Type B pancreatic cell (in vitro differentiated cells): ENCODE measurements around the gene ZDHHC1. TPM values are rescaled to one million over a fixed set of nuclear protein-coding genes. Genes with fewer than 3 reads are reported as not detected.
A peak's percentile ranks its signal among the peaks of the same experiment; 100 is the strongest.

Experiments used
- DNase-seq: peaks from one replicate; pipeline ENCODE4 v3.0.0; 2021; ENCODE audit warnings: mixed read lengths; ENCODE audit not compliant: unreplicated experiment; ENCODE audit errors: extremely low spot score
- H3K27ac Mint-ChIP-seq: 2 replicates; pipeline ENCODE4 v1.8.0; 2021; ENCODE audit warnings: mild to moderate bottlenecking, mixed read lengths
- H3K27me3 Mint-ChIP-seq: 2 replicates; pipeline ENCODE4 v1.8.0; 2021; ENCODE audit warnings: mixed read lengths
- H3K36me3 Mint-ChIP-seq: 2 replicates; pipeline ENCODE4 v1.8.0; 2021; ENCODE audit warnings: mixed read lengths
- H3K4me1 Mint-ChIP-seq: one replicate; pipeline ENCODE4 v1.8.0; 2021; ENCODE audit warnings: mixed read lengths; ENCODE audit not compliant: unreplicated experiment
- H3K4me3 Mint-ChIP-seq: 2 replicates; pipeline ENCODE4 v1.8.0; 2021; ENCODE audit warnings: mild to moderate bottlenecking, mixed read lengths
- H3K9me3 Mint-ChIP-seq: 2 replicates; pipeline ENCODE4 v1.8.0; 2021; ENCODE audit warnings: mixed read lengths
- total RNA-seq: library from RNA; stranded (reverse); gene quantifications from 2 replicates; pipeline ENCODE4 v1.2.1, GENCODE V29; 2021; ENCODE audit warnings: low replicate concordance
- TF ChIP-seq, protein P1 (sequence below): fragments of 200-600 bp; sonication (generic); conservative IDR thresholded peaks from 2 replicates; pipeline ENCODE4 v1.5.0; 2021; ENCODE audit warnings: antibody characterized with exemption, mild to moderate bottlenecking

The ZDHHC1 gene
- total RNA-seq, 1 donor from 2014 or later, result 11.3 TPM

DNA sequence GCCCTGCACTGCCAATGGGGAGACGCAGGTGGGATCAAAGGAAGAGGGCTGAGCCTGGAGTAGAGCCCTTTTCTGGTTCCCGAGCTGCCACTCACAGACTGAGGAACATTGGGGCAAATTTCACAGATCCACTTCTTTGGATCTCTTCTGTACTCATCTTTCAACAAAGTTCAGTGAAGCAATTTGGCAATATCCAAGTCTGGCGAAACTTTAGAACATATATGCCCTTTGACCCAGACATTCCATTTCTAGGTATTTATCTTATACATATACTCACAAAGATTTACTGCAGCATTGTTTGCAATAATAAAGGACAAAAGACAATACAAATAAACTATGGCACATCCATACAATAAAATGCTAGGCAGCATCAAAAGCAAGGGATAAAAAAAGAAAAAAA lies 4.9 kb downstream of the ZDHHC1 start:
- TF ChIP-seq, protein P1, sequence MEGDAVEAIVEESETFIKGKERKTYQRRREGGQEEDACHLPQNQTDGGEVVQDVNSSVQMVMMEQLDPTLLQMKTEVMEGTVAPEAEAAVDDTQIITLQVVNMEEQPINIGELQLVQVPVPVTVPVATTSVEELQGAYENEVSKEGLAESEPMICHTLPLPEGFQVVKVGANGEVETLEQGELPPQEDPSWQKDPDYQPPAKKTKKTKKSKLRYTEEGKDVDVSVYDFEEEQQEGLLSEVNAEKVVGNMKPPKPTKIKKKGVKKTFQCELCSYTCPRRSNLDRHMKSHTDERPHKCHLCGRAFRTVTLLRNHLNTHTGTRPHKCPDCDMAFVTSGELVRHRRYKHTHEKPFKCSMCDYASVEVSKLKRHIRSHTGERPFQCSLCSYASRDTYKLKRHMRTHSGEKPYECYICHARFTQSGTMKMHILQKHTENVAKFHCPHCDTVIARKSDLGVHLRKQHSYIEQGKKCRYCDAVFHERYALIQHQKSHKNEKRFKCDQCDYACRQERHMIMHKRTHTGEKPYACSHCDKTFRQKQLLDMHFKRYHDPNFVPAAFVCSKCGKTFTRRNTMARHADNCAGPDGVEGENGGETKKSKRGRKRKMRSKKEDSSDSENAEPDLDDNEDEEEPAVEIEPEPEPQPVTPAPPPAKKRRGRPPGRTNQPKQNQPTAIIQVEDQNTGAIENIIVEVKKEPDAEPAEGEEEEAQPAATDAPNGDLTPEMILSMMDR, result no peak
- no peaks in the 10 kb centered on the region for H3K27me3 Mint-ChIP-seq
- H3K36me3 Mint-ChIP-seq, result no peaks in the 10 kb centered on the region
- no peaks in the 10 kb centered on the region for H3K9me3 Mint-ChIP-seq
- DNase-seq, result no peak
- no peak overlapping the region for H3K27ac Mint-ChIP-seq
- H3K4me3 Mint-ChIP-seq, result no peak overlapping the region
- peaks cover 33% of the 10 kb centered on the region for H3K4me1 Mint-ChIP-seq

DNA sequence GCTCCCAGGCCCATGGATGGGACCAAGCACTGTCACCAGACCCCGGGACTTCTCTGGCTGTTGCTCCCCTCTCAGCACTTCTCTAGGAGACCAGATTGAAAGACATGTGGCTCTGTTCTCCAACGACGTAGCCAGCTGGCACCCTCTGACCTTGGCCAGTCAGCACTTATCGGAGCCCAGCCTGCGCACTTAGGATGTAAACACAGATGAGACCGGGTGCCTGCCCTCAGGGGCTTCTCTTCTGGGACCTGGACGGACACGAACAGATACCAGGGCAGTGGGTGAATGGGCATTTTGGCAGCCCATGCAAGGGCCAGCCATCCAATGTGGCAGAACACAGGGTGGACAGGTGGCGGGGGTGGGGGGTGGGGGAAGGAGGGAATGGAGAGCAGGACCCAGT lies 6.6 kb downstream of the ZDHHC1 start:
- H3K9me3 Mint-ChIP-seq, result no peaks in the 10 kb centered on the region
- H3K4me1 Mint-ChIP-seq, result peaks cover 29% of the 10 kb centered on the region
- no peak for DNase-seq
- H3K36me3 Mint-ChIP-seq, result no peaks in the 10 kb centered on the region
- TF ChIP-seq, protein P1, result no peak
- H3K27ac Mint-ChIP-seq, result no peak overlapping the region
- no peak overlapping the region for H3K4me3 Mint-ChIP-seq
- no peaks in the 10 kb centered on the region for H3K27me3 Mint-ChIP-seq

DNA sequence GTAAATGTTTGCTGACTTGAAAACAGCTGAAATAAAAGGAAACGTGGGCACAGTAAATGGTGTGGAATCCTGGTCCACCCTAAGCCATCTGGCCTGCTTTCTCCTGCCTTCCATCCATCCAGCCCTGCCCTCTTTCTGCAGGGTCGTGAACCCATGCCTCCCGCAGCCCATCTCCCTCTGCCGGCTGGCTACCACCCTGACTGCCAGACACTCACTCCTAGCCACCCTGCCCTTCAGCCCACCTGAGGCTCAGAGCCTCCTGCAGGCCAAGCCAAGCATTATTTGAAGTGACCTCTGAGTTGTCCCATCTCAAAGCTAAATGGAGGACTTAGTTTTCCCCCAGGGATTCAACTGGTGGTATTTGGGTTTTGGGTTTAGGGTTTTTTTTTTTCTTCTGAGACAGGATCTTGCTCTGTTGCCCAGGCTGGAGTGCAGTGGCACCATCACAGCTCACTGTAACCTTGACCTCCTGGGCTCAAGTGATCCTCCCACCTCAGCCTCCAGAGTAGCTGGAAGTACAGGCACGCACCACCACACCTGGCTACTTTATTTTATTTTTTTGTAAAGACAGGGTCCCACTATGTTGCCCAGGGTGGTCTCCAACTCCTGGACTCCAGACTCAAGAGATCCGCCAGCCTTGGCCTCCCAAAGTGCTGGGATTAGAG lies 8.4 kb downstream of the ZDHHC1 start:
- no peaks in the 10 kb centered on the region for H3K27me3 Mint-ChIP-seq
- H3K4me3 Mint-ChIP-seq, result no peak overlapping the region
- H3K36me3 Mint-ChIP-seq, result peaks cover 3% of the 10 kb centered on the region
- peaks cover 30% of the 10 kb centered on the region for H3K4me1 Mint-ChIP-seq
- peak overlapping the region; percentile 84 for H3K27ac Mint-ChIP-seq
- H3K9me3 Mint-ChIP-seq, result no peaks in the 10 kb centered on the region
- TF ChIP-seq, protein P1, result no peak
- no peak for DNase-seq

DNA sequence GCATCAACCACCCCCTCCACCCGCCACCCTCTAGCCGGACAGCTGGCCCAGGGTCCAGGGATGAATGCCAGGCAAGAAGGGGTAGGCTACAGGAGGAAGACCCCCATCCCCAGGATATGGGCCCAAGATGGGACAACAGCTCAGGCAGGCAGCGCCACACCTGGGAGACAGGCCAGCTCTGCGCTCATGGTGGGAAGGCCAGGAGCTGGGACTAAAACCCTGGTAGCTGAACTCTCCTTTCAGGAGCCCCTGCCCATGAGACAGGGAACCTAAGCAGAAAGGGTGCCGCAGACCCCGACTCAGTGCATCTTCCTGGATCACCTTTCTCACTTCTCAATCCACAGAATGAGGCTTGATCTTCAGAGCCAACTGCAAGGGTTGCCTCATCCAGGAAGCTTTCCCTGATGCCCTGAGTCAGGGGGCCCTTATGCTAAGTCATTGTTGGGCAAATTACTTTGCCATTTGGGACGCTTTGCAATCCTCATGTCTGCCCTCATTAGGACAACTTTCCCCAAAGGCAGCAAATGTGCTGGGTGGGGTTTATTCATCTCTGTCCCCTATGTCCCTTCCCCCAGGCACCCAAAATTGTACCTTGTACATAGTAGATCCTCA lies 9.0 kb downstream of the ZDHHC1 start:
- peak overlapping the region; percentile 84 for H3K27ac Mint-ChIP-seq
- no peak for DNase-seq
- H3K4me1 Mint-ChIP-seq, result peaks cover 31% of the 10 kb centered on the region
- no peaks in the 10 kb centered on the region for H3K9me3 Mint-ChIP-seq
- H3K4me3 Mint-ChIP-seq, result no peak overlapping the region
- H3K27me3 Mint-ChIP-seq, result no peaks in the 10 kb centered on the region
- peaks cover 3% of the 10 kb centered on the region for H3K36me3 Mint-ChIP-seq
- TF ChIP-seq, protein P1, result no peak

DNA sequence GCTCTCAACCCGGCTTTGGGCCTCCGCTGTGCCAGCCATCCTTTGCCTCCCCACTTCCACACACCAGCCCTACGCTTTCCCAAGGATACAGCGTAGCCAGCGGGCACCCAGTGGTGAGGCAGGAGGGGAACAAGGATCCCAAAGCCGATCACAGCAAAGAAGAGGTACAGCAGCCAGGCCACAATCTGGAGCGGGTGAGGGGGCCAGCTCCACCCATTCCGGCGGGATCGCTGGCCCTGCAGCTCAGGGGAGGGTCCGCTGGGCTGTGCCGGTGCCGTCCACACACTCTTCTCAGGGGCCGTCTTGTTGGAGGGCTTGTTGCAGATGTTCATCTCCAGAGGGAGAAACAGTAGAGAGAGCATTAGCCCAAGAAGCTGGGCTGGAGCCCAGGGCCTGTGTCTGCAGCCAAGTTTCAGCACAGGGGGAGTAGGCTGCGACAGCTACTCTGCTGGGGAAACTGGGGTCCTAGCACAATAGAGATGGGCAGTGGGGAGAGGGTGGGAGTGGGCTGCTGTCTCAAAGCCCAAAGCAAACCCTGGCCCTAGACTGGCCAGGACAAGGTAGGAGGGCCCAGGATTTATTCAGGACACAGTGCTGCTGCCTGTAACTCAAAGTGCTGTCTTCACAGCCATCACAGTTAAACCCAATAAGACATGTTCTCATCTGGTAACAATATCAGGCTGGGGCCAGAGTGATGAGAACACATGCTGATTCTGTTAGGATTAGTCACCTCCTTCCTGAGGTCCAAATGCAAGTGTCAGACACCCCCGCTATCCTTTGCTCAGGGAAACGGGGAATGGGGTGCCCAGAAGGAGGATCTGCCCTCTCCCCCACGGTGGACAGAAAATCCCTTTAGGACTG lies 9.9 kb downstream of the ZDHHC1 start:
- no peak for DNase-seq
- H3K36me3 Mint-ChIP-seq, result peaks cover 3% of the 10 kb centered on the region
- H3K9me3 Mint-ChIP-seq, result no peaks in the 10 kb centered on the region
- H3K4me1 Mint-ChIP-seq, result peaks cover 35% of the 10 kb centered on the region
- no peaks in the 10 kb centered on the region for H3K27me3 Mint-ChIP-seq
- no peak overlapping the region for H3K4me3 Mint-ChIP-seq
- peak overlapping the region; percentile 98 for H3K27ac Mint-ChIP-seq
- TF ChIP-seq, protein P1, result no peak
